Measurements from ENCODE around the gene CACNG1.

Gene CACNG1

GRCh38 chr17:67071595-67071994, 27.2 kb downstream of the CACNG1 start:
- Histone ChIP-seq H3K79me2 (ENCODE audit: insufficient read depth, low read length) (no peaks in the 10 kb centered on the region), H3K27ac (ENCODE audit: low read length) (no peak overlapping the region), H4K20me1 (ENCODE audit: insufficient read depth, low read length) (no peaks in the 10 kb centered on the region; the same call in 1 of the 2 replicates), H3K4me3 (ENCODE audit: low read depth in 1 of 2, low read length in 2 of 2) (no peak overlapping the region), H3K9ac (ENCODE audit: low read depth, low read length) (no peak overlapping the region), H3K27me3 (ENCODE audit: insufficient read depth, low read length, poor library complexity) (no peaks in the 10 kb centered on the region), H3K4me2 (ENCODE audit: insufficient read depth, low read length) (no peak overlapping the region), H3K36me3 (ENCODE audit: insufficient read depth, low read length) (peaks cover 17% of the 10 kb centered on the region; the same call in 1 of the 2 replicates), H2AFZ (ENCODE audit: low read depth, low read length) (no peak overlapping the region), H3K9me3 (ENCODE audit: insufficient read depth, low read length, severe bottlenecking) (no peaks in the 10 kb centered on the region), H3K4me1 (ENCODE audit: insufficient read depth, low read length) (no peaks in the 10 kb centered on the region)
- ATAC-seq (ENCODE audit: insufficient read depth, low read depth) (no peak), DNase-seq (no peak)
- TF ChIP-seq CTCF (IDR thresholded peaks at IDR 0.05; ENCODE audit: borderline replicate concordance, extremely low read depth, low read length, poor library complexity, severe bottlenecking), result no peak
- no peak for TF ChIP-seq EZH2 (IDR thresholded peaks at IDR 0.05; ENCODE audit: borderline replicate concordance, low read depth, low read length, severe bottlenecking)

- Histone ChIP-seq H3K79me2 (ENCODE audit: insufficient read depth, low read length) (no peaks in the 10 kb centered on the region), H2AFZ (ENCODE audit: low read depth, low read length) (no peak overlapping the region), H4K20me1 (ENCODE audit: insufficient read depth, low read length) (no peaks in the 10 kb centered on the region; the same call in 1 of the 2 replicates), H3K9me3 (ENCODE audit: insufficient read depth, low read length, severe bottlenecking) (no peaks in the 10 kb centered on the region), H3K27ac (ENCODE audit: low read length) (no peak overlapping the region), H3K4me2 (ENCODE audit: insufficient read depth, low read length) (no peak overlapping the region), H3K4me3 (ENCODE audit: low read depth in 1 of 2, low read length in 2 of 2) (no peak overlapping the region), H3K9ac (ENCODE audit: low read depth, low read length) (no peak overlapping the region), H3K27me3 (ENCODE audit: insufficient read depth, low read length, poor library complexity) (no peaks in the 10 kb centered on the region), H3K36me3 (ENCODE audit: insufficient read depth, low read length) (peaks cover 26% of the 10 kb centered on the region; the same call in 1 of the 2 replicates), H3K4me1 (ENCODE audit: insufficient read depth, low read length) (no peaks in the 10 kb centered on the region)
- ATAC-seq (ENCODE audit: insufficient read depth, low read depth) (no peak), DNase-seq (no peak)
- no peak for TF ChIP-seq EZH2 (IDR thresholded peaks at IDR 0.05; ENCODE audit: borderline replicate concordance, low read depth, low read length, severe bottlenecking)
These were observed 28.5 kb downstream of the CACNG1 start for GRCh38 chr17:67072885-67073284.

- no peak overlapping the region for H3K4me2 ChIP-seq (ENCODE audit: insufficient read depth, low read length)
These were observed 30.4 kb downstream of the CACNG1 start for GRCh38 chr17:67074781-67075180.

GRCh38 chr17:67076290-67076689, 31.9 kb downstream of the CACNG1 start:
- no peak for ATAC-seq (ENCODE audit: insufficient read depth, low read depth)
- Histone ChIP-seq H3K27ac (ENCODE audit: low read length) (no peak overlapping the region), H3K9ac (ENCODE audit: low read depth, low read length) (no peak overlapping the region)

More at GRCh38 chr17:67074781-67075180, 30.4 kb downstream of the CACNG1 start:
- peaks cover 42% of the 10 kb centered on the region for H3K36me3 ChIP-seq (ENCODE audit: insufficient read depth, low read length)
- no peaks in the 10 kb centered on the region for H3K27me3 ChIP-seq (ENCODE audit: insufficient read depth, low read length, poor library complexity)
- H4K20me1 ChIP-seq (ENCODE audit: insufficient read depth, low read length), result no peaks in the 10 kb centered on the region
- no peak overlapping the region for H3K27ac ChIP-seq (ENCODE audit: low read length)
- no peaks in the 10 kb centered on the region for H3K9me3 ChIP-seq (ENCODE audit: insufficient read depth, low read length, severe bottlenecking)
- H3K4me3 ChIP-seq (ENCODE audit: low read depth in 1 of 2, low read length in 2 of 2), result no peak overlapping the region
- no peak overlapping the region for H2AFZ ChIP-seq (ENCODE audit: low read depth, low read length)
- H3K79me2 ChIP-seq (ENCODE audit: insufficient read depth, low read length), result no peaks in the 10 kb centered on the region
- DNase-seq (no peak), ATAC-seq (ENCODE audit: insufficient read depth, low read depth) (no peak)
- H3K4me1 ChIP-seq (ENCODE audit: insufficient read depth, low read length), result no peaks in the 10 kb centered on the region
- TF ChIP-seq CTCF (IDR thresholded peaks at IDR 0.05; ENCODE audit: borderline replicate concordance, extremely low read depth, low read length, poor library complexity, severe bottlenecking) (no peak), EZH2 (IDR thresholded peaks at IDR 0.05; ENCODE audit: borderline replicate concordance, low read depth, low read length, severe bottlenecking) (no peak)
- H3K9ac ChIP-seq (ENCODE audit: low read depth, low read length), result no peak overlapping the region

More at GRCh38 chr17:67076290-67076689, 31.9 kb downstream of the CACNG1 start:
- no peaks in the 10 kb centered on the region for H3K4me1 ChIP-seq (ENCODE audit: insufficient read depth, low read length)
- H3K9me3 ChIP-seq (ENCODE audit: insufficient read depth, low read length, severe bottlenecking), result no peaks in the 10 kb centered on the region
- TF ChIP-seq CTCF (IDR thresholded peaks at IDR 0.05; ENCODE audit: borderline replicate concordance, extremely low read depth, low read length, poor library complexity, severe bottlenecking), result no peak
- no peak for TF ChIP-seq EZH2 (IDR thresholded peaks at IDR 0.05; ENCODE audit: borderline replicate concordance, low read depth, low read length, severe bottlenecking)
- H3K27me3 ChIP-seq (ENCODE audit: insufficient read depth, low read length, poor library complexity), result no peaks in the 10 kb centered on the region
- H2AFZ ChIP-seq (ENCODE audit: low read depth, low read length), result no peak overlapping the region
- DNase-seq, result no peak
- no peaks in the 10 kb centered on the region for H4K20me1 ChIP-seq (ENCODE audit: insufficient read depth, low read length)
- H3K4me2 ChIP-seq (ENCODE audit: insufficient read depth, low read length), result no peak overlapping the region
- no peak overlapping the region for H3K4me3 ChIP-seq (ENCODE audit: low read depth in 1 of 2, low read length in 2 of 2)
- peaks cover 49% of the 10 kb centered on the region for H3K36me3 ChIP-seq (ENCODE audit: insufficient read depth, low read length)
- no peaks in the 10 kb centered on the region for H3K79me2 ChIP-seq (ENCODE audit: insufficient read depth, low read length)
